ENCODE data around the gene GRWD1.

- TF ChIP-seq POLR2AphosphoS5 (IDR thresholded peaks at IDR 0.05; ENCODE audit: borderline replicate concordance, low read depth, low read length) = no peak
- no peak for TF ChIP-seq EZH2 (IDR thresholded peaks at IDR 0.05)
- TF ChIP-seq FOXP2 (optimal IDR thresholded peaks at IDR 0.05; ENCODE audit: control extremely low read depth, extremely low read length, insufficient read depth) = no peak
Measured at GRCh38 chr19:48502350-48503018, 56.7 kb downstream of the GRWD1 start.

Data from SK-N-MC (cell line).